ENCODE data around the gene PPP2R5D. TPM values are rescaled to one million over a fixed set of nuclear protein-coding genes. Genes with fewer than 3 reads are reported as not detected.

Gene PPP2R5D
- total and polyA plus RNA-seq, 4 donors: 6.7 to 13.9 (median 13.2) TPM

- H3K27me3 ChIP-seq (ENCODE audit: control insufficient read depth in 4 of 4, insufficient read depth in 4 of 4, low read length in 3 of 4): no peaks in the 10 kb centered on the region
- H3K36me3 ChIP-seq (ENCODE audit: control insufficient read depth in 4 of 4, insufficient read depth in 3 of 4, low read depth in 1 of 4, low read length in 3 of 4): peaks cover 0 to 23% (median 13%) of the 10 kb centered on the region in 4 donors
- no peak overlapping the region for H3K4me3 ChIP-seq (ENCODE audit: low read depth in 1 of 3, low read length in 3 of 3)
- no peak overlapping the region for H3K9ac ChIP-seq (ENCODE audit: low read depth in 1 of 2, low read length in 2 of 2)
- H3K4me1 ChIP-seq (ENCODE audit: control insufficient read depth in 4 of 4, insufficient read depth in 4 of 4, low read length in 3 of 4): peaks cover 5 to 28% (median 23%) of the 10 kb centered on the region in 4 donors
- no peaks in the 10 kb centered on the region for H3K9me3 ChIP-seq (ENCODE audit: control insufficient read depth in 4 of 4, low read length in 3 of 4)
- no peak overlapping the region for H3K27ac ChIP-seq (ENCODE audit: low read depth in 1 of 2, low read length in 2 of 2)
- DNase-seq (ENCODE audit: low spot score): no peak
- WGBS: 94% methylated on average over 2 of the region's 2 CpGs
- TF ChIP-seq FOXA1 (IDR thresholded peaks at IDR 0.05) (no peak), RXRA (IDR thresholded peaks at IDR 0.05) (no peak), ATF3 (IDR thresholded peaks at IDR 0.05) (no peak), JUND (IDR thresholded peaks at IDR 0.05) (no peak)
- TF ChIP-seq, protein P1, sequence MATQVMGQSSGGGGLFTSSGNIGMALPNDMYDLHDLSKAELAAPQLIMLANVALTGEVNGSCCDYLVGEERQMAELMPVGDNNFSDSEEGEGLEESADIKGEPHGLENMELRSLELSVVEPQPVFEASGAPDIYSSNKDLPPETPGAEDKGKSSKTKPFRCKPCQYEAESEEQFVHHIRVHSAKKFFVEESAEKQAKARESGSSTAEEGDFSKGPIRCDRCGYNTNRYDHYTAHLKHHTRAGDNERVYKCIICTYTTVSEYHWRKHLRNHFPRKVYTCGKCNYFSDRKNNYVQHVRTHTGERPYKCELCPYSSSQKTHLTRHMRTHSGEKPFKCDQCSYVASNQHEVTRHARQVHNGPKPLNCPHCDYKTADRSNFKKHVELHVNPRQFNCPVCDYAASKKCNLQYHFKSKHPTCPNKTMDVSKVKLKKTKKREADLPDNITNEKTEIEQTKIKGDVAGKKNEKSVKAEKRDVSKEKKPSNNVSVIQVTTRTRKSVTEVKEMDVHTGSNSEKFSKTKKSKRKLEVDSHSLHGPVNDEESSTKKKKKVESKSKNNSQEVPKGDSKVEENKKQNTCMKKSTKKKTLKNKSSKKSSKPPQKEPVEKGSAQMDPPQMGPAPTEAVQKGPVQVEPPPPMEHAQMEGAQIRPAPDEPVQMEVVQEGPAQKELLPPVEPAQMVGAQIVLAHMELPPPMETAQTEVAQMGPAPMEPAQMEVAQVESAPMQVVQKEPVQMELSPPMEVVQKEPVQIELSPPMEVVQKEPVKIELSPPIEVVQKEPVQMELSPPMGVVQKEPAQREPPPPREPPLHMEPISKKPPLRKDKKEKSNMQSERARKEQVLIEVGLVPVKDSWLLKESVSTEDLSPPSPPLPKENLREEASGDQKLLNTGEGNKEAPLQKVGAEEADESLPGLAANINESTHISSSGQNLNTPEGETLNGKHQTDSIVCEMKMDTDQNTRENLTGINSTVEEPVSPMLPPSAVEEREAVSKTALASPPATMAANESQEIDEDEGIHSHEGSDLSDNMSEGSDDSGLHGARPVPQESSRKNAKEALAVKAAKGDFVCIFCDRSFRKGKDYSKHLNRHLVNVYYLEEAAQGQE (IDR thresholded peaks at IDR 0.05): no peak
Measured at GRCh38 chr6:43019152-43019551, 34.8 kb downstream of the PPP2R5D start.

GRCh38 chr6:43020052-43020705 is 35.8 kb downstream of the PPP2R5D start:
- no peak overlapping the region for H3K27ac ChIP-seq (ENCODE audit: low read depth in 1 of 2, low read length in 2 of 2)
- no peak overlapping the region for H3K4me3 ChIP-seq (ENCODE audit: low read depth in 1 of 3, low read length in 3 of 3)
- no peaks in the 10 kb centered on the region for H3K27me3 ChIP-seq (ENCODE audit: control insufficient read depth in 4 of 4, insufficient read depth in 4 of 4, low read length in 3 of 4)
- no peak overlapping the region for H3K9ac ChIP-seq (ENCODE audit: low read depth in 1 of 2, low read length in 2 of 2)
- H3K36me3 ChIP-seq (ENCODE audit: control insufficient read depth in 4 of 4, insufficient read depth in 3 of 4, low read depth in 1 of 4, low read length in 3 of 4): peaks cover 0 to 31% (median 19%) of the 10 kb centered on the region in 4 donors
- H3K9me3 ChIP-seq (ENCODE audit: control insufficient read depth in 4 of 4, low read length in 3 of 4): no peaks in the 10 kb centered on the region
- DNase-seq (ENCODE audit: low spot score): no peak
- no peak for TF ChIP-seq EGR1 (IDR thresholded peaks at IDR 0.05; ENCODE audit: low read depth in 2 of 2)
- no peak for TF ChIP-seq JUND (IDR thresholded peaks at IDR 0.05)
- no peak for TF ChIP-seq MAX (IDR thresholded peaks at IDR 0.05)
- no peak for TF ChIP-seq SP1 (IDR thresholded peaks at IDR 0.05)
- no peak for TF ChIP-seq NR2F2 (IDR thresholded peaks at IDR 0.05)
- no peak for TF ChIP-seq CTCF (IDR thresholded peaks at IDR 0.05; ENCODE audit: low read depth, low read length, missing input control)
- TF ChIP-seq RXRA (IDR thresholded peaks at IDR 0.05): no peak
- TF ChIP-seq, protein P2, sequence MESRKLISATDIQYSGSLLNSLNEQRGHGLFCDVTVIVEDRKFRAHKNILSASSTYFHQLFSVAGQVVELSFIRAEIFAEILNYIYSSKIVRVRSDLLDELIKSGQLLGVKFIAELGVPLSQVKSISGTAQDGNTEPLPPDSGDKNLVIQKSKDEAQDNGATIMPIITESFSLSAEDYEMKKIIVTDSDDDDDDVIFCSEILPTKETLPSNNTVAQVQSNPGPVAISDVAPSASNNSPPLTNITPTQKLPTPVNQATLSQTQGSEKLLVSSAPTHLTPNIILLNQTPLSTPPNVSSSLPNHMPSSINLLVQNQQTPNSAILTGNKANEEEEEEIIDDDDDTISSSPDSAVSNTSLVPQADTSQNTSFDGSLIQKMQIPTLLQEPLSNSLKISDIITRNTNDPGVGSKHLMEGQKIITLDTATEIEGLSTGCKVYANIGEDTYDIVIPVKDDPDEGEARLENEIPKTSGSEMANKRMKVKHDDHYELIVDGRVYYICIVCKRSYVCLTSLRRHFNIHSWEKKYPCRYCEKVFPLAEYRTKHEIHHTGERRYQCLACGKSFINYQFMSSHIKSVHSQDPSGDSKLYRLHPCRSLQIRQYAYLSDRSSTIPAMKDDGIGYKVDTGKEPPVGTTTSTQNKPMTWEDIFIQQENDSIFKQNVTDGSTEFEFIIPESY (IDR thresholded peaks at IDR 0.05): no peak
- TF ChIP-seq FOXA1 (IDR thresholded peaks at IDR 0.05): no peak
- no peak for TF ChIP-seq FOXA2 (IDR thresholded peaks at IDR 0.05)
- no peak for TF ChIP-seq TAF1 (conservative IDR thresholded peaks at IDR 0.05)
- WGBS: 98% methylated on average over 3 of the region's 3 CpGs
- peaks cover 2 to 19% (median 15%) of the 10 kb centered on the region in 4 donors for H3K4me1 ChIP-seq (ENCODE audit: control insufficient read depth in 4 of 4, insufficient read depth in 4 of 4, low read length in 3 of 4)
